Mammary epithelial cell (primary cell): ENCODE data around the gene SRL.

Experiments used
- EZH2 ChIP-seq: IDR thresholded peaks from 2 replicates; pipeline ENCODE4 v1.6.1; 2012; ENCODE audit warnings: low read length, inconsistent platforms, borderline replicate concordance
- TF ChIP-seq, protein P1 (sequence below), 2 donors: IDR thresholded peaks in 1 of 2; conservative IDR thresholded peaks in 1 of 2; 2 replicates each; pipeline ENCODE4 v1.5.1; 2011 to 2012; ENCODE audit warnings: inconsistent platforms in 2 of 2, low read length in 2 of 2, mild to moderate bottlenecking in 2 of 2, control low read depth in 1 of 2, low read depth in 1 of 2; ENCODE audit not compliant: insufficient read depth in 1 of 2; ENCODE audit errors: extremely low read depth in 1 of 2

DNA sequence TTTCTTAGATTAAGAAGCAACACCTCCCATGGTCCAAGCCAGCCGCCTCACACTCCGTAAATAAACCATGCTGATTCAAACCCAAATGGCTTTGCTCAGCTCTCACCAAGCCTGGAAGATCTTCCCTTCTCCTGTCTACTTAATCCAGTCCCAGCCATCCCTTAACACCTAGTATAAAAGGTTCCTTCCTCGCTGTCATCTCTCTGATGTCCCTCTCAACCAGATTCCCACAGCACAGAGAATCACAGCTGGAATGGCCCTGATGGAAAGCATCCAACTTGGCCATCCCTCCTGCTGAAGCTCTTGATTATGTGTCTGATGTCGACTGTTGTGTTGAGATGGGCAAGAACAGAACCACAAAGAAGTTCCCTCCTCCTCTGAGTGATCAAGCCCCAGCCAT is 75.1 kb downstream of the SRL start:
- TF ChIP-seq, protein P1, sequence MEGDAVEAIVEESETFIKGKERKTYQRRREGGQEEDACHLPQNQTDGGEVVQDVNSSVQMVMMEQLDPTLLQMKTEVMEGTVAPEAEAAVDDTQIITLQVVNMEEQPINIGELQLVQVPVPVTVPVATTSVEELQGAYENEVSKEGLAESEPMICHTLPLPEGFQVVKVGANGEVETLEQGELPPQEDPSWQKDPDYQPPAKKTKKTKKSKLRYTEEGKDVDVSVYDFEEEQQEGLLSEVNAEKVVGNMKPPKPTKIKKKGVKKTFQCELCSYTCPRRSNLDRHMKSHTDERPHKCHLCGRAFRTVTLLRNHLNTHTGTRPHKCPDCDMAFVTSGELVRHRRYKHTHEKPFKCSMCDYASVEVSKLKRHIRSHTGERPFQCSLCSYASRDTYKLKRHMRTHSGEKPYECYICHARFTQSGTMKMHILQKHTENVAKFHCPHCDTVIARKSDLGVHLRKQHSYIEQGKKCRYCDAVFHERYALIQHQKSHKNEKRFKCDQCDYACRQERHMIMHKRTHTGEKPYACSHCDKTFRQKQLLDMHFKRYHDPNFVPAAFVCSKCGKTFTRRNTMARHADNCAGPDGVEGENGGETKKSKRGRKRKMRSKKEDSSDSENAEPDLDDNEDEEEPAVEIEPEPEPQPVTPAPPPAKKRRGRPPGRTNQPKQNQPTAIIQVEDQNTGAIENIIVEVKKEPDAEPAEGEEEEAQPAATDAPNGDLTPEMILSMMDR (conservative IDR thresholded peaks at IDR 0.05 in 1 of 2, IDR thresholded peaks at IDR 0.05 in 1 of 2; ENCODE audit: extremely low read depth in 1 of 2, insufficient read depth in 1 of 2, low read depth in 1 of 2, low read length in 2 of 2): no peak
- TF ChIP-seq EZH2: no peak
